ENCODE measurements around the gene CACNA2D3. TPM values are rescaled to one million over a fixed set of nuclear protein-coding genes. Genes with fewer than 3 reads are reported as not detected.

The CACNA2D3 gene
- total RNA-seq, 1 donor from 2014 or later: 7.3 TPM

DNA sequence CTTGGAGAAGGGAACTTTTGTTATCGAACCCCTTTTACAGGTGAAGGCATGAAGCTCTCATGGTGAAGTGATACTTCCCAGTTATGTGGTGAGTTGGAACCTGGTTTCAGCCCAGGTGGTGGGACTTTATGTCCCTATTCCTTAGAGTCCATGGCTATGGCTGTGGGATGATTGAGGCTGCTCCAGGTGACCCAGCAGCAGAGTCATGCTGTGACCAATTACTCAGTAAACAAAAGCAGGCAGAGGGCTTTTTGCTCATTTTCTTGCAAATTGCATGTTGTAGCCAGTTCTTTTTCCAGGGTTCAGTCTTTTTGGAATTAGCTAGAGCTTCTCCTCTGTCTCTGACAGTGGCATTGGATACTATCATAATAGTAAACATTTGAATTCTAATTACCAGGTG is 70.7 kb downstream of the CACNA2D3 start:
- ATAC-seq: no peak
- TF ChIP-seq, protein P1, sequence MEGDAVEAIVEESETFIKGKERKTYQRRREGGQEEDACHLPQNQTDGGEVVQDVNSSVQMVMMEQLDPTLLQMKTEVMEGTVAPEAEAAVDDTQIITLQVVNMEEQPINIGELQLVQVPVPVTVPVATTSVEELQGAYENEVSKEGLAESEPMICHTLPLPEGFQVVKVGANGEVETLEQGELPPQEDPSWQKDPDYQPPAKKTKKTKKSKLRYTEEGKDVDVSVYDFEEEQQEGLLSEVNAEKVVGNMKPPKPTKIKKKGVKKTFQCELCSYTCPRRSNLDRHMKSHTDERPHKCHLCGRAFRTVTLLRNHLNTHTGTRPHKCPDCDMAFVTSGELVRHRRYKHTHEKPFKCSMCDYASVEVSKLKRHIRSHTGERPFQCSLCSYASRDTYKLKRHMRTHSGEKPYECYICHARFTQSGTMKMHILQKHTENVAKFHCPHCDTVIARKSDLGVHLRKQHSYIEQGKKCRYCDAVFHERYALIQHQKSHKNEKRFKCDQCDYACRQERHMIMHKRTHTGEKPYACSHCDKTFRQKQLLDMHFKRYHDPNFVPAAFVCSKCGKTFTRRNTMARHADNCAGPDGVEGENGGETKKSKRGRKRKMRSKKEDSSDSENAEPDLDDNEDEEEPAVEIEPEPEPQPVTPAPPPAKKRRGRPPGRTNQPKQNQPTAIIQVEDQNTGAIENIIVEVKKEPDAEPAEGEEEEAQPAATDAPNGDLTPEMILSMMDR (IDR thresholded peaks at IDR 0.05): no peak

DNA sequence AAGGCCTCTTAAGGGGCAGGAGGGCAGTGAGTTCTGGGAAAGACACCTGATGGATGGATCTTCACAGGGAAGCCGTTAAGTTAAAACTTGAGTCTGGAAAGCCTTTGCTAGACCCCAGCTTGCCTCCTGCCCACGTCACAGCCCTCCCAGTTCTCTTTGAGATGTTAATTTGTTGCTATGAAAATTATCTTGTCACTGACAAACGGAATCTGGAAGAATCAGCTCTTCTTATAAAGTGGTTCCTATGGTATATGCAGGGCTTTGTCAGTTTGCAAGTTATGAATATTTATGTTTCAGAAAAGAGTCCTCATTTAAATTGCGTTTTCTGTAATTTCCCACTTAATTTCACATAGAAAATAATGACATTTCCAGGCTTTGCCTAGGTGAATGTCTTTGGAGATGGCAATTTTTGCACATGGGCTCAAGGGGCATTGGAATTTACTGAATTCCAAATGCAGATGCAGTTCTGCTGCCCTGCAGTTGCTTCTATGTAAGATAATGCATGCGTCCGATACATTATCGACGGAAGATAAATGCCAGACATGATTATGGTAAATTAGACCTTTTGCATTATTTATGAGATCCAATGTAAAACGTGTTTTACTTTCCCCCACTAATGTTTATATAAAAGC is 74.1 kb downstream of the CACNA2D3 start:
- Histone ChIP-seq H3K27ac (no peak overlapping the region), H3K4me3 (no peak overlapping the region), H3K27me3 (no peaks in the 10 kb centered on the region), H3K36me3 (no peaks in the 10 kb centered on the region), H3K4me1 (no peaks in the 10 kb centered on the region), H3K9me3 (no peaks in the 10 kb centered on the region)
- TF ChIP-seq, protein P1 (IDR thresholded peaks at IDR 0.05): no peak
- intact Hi-C loops (cut with DNase I): no loop called here
- no peak for DNase-seq
- ATAC-seq: no peak

More for the DNA sequence above, 70.7 kb downstream of the CACNA2D3 start:
- intact Hi-C loops (cut with DNase I): no loop called here
- Histone ChIP-seq H3K27me3 (no peaks in the 10 kb centered on the region), H3K4me1 (no peaks in the 10 kb centered on the region), H3K36me3 (no peaks in the 10 kb centered on the region), H3K27ac (no peak overlapping the region), H3K4me3 (no peak overlapping the region), H3K9me3 (no peaks in the 10 kb centered on the region)
- DNase-seq: no peak

DNA sequence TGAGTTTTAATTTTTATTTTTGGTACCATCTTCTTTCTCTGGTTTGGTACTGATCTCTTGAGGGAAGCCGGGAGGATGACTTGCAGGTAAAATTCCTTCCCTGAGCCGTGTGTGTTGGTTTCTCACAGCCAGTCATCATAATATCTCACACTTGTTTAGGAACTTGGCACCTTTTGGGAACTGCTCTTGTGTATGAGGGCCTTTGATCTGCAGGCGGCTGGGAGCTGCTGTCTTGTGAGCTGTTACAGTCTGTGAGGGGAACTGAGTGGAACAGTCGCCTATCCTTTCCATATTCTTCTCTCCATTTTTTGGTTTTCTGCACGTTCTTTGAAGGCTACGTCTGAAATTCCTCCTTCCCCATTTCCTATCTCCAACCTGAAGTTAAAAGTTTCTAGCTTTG is 75.2 kb downstream of the CACNA2D3 start:
- intact Hi-C loops (cut with DNase I): no loop called here

GRCh38 chr3:54198556-54198955 is 76.2 kb downstream of the CACNA2D3 start:
- Histone ChIP-seq H3K9me3 (no peaks in the 10 kb centered on the region), H3K27me3 (no peaks in the 10 kb centered on the region), H3K4me3 (no peak overlapping the region), H3K27ac (no peak overlapping the region), H3K4me1 (no peaks in the 10 kb centered on the region), H3K36me3 (no peaks in the 10 kb centered on the region)
- TF ChIP-seq, protein P1 (IDR thresholded peaks at IDR 0.05): no peak
- intact Hi-C loops (cut with DNase I): no loop called here
- no peak for DNase-seq
- no peak for ATAC-seq

More for the DNA sequence above, 75.2 kb downstream of the CACNA2D3 start:
- no peak overlapping the region for H3K27ac ChIP-seq
- H3K9me3 ChIP-seq: no peaks in the 10 kb centered on the region
- no peak for DNase-seq
- H3K4me3 ChIP-seq: no peak overlapping the region
- H3K4me1 ChIP-seq: no peaks in the 10 kb centered on the region
- no peak for ATAC-seq
- H3K27me3 ChIP-seq: no peaks in the 10 kb centered on the region
- TF ChIP-seq, protein P1 (IDR thresholded peaks at IDR 0.05): no peak
- H3K36me3 ChIP-seq: no peaks in the 10 kb centered on the region

DNA sequence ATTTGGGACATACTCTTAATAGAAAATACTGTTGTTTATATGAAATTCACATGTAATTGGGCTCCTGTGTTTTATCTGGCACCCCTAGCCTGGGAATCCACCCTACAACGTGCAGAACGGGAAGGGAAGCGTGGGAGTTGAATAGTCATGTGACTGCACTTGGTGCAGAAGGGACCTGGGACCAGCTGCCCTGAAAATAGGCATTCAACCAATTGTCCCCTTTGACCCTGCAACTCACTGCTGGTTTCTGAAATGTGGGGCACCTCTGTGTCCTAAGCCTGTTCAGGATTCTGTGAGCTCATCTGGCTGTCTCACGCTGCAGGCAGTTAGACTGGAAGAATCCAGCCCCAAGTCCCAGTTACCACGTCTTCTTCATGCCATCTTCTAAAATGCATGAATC is 79.7 kb downstream of the CACNA2D3 start:
- Histone ChIP-seq H3K36me3 (no peaks in the 10 kb centered on the region), H3K4me1 (no peaks in the 10 kb centered on the region), H3K27me3 (no peaks in the 10 kb centered on the region), H3K9me3 (no peaks in the 10 kb centered on the region), H3K4me3 (no peak overlapping the region), H3K27ac (no peak overlapping the region)
- TF ChIP-seq, protein P1 (IDR thresholded peaks at IDR 0.05): no peak
- no peak for DNase-seq
- intact Hi-C loops (cut with DNase I): no loop called here
- no peak for ATAC-seq

All from upper lobe of right lung (tissue), 1 donor.